NCI-H187 treated with DMSO at 0.1 percent for 48 hours (cell line): Measurements from ENCODE around the gene CEP152.
"Not testable (repeated sequence)": the region's sequence is repeated elsewhere in the genome, so short reads cannot be mapped to it uniquely, and the experiment has no call there.

Experiments
- DNase-seq: peaks from one replicate; lab custom pipeline; 2025; lab: John Stamatoyannopoulos, UW

Gene CEP152

GRCh38 chr15:48810414-48811324, at the start of gene CEP152:
TSS of gene CEP152 (minus strand) at chr15:48811069. CDS start at chr15:48805649, 5,420 bp downstream.
- DNase-seq: peak; percentile 79

GRCh38 chr15:48859426-48859825, 48.6 kb upstream of the CEP152 start:
- no peak for DNase-seq

- DNase-seq: no peak
Observed at GRCh38 chr15:48858401-48858800, 47.5 kb upstream of the CEP152 start.

GRCh38 chr15:48856942-48857341, 46.1 kb upstream of the CEP152 start:
- no peak for DNase-seq

GRCh38 chr15:48855501-48856440, 44.9 kb upstream of the CEP152 start:
- DNase-seq: no peak

GRCh38 chr15:48854434-48854833, 43.6 kb upstream of the CEP152 start:
- not testable (repeated sequence) for DNase-seq

GRCh38 chr15:48851956-48852355, 41.1 kb upstream of the CEP152 start:
- DNase-seq: no peak

- DNase-seq: no peak
Observed at GRCh38 chr15:48850648-48851047, 39.8 kb upstream of the CEP152 start.

- DNase-seq: no peak
Observed at GRCh38 chr15:48845123-48845522, 34.3 kb upstream of the CEP152 start.

- no peak for DNase-seq
Observed at GRCh38 chr15:48842501-48842900, 31.6 kb upstream of the CEP152 start.

- DNase-seq: no peak
Observed at GRCh38 chr15:48834756-48835155, 23.9 kb upstream of the CEP152 start.

- no peak for DNase-seq
Observed at GRCh38 chr15:48833526-48834239, 22.8 kb upstream of the CEP152 start.

GRCh38 chr15:48832648-48833047, 21.8 kb upstream of the CEP152 start:
- DNase-seq: no peak

- DNase-seq: no peak
Observed at GRCh38 chr15:48828906-48829305, 18.0 kb upstream of the CEP152 start.

- DNase-seq: no peak
Observed at GRCh38 chr15:48828471-48828870, 17.6 kb upstream of the CEP152 start.

- DNase-seq: no peak
Observed at GRCh38 chr15:48825075-48825474, 14.2 kb upstream of the CEP152 start.

GRCh38 chr15:48823706-48824105, 12.8 kb upstream of the CEP152 start:
- DNase-seq: no peak

GRCh38 chr15:48823237-48823636, 12.4 kb upstream of the CEP152 start:
- DNase-seq: no peak

- no peak for DNase-seq
Observed at GRCh38 chr15:48814286-48814685, 3.4 kb upstream of the CEP152 start.

GRCh38 chr15:48811325-48811958, 573 bp upstream of the CEP152 start:
- DNase-seq: no peak

- DNase-seq: peak; percentile 2
Observed at GRCh38 chr15:48806151-48806550, 4.7 kb downstream of the CEP152 start.

- no peak for DNase-seq
Observed at GRCh38 chr15:48805591-48805990, 5.3 kb downstream of the CEP152 start.
